SK-N-SH (cell line): Measurements from ENCODE around the gene UBE3B. TPM values are rescaled to one million over a fixed set of nuclear protein-coding genes. Genes with fewer than 3 reads are reported as not detected.

Experiments used
- CTCF ChIA-PET: fragments of 300-600, 350-600 bp; formaldehyde crosslinking; extraction: SDS; loops from one replicate; lab custom pipeline; 2021; lab: Yijun Ruan, JAX
- POLR2A ChIA-PET: fragments of 350-600 bp; sonication (Branson Sonifier 250); formaldehyde crosslinking; extraction: SDS; loops from one replicate; lab custom pipeline; 2020; ENCODE audit warnings: antibody characterized with exemption, inconsistent platforms; lab: Yijun Ruan, JAX
- DNase-seq: peaks from one replicate; pipeline ENCODE4 v3.0.0; 2012
- H2AFZ ChIP-seq: fragments of 200-600 bp; sonication (generic); 2 replicates; pipeline ENCODE4 v1.8.1; 2016; ENCODE audit warnings: antibody characterized with exemption, mild to moderate bottlenecking, low read depth
- H3F3A ChIP-seq: fragments of 200-600 bp; sonication (generic); replicated peaks from 2 replicates; pipeline ENCODE3; 2016; ENCODE audit warnings: antibody characterized with exemption, mild to moderate bottlenecking; ENCODE audit not compliant: insufficient read depth
- H3K27ac ChIP-seq, 2 experiments: fragments of 200-500 bp in 1 of 2; fragments of 200-600 bp in 1 of 2; sonication (Bioruptor generic) in 1 of 2; sonication (generic), shearing (Covaris generic) in 1 of 2; 2 replicates each; pipeline versions ENCODE4 v1.5.1 to v1.6.1; 2014 to 2016; ENCODE audit warnings: low read depth in 2 of 2, inconsistent platforms in 1 of 2, low read length in 1 of 2, mild to moderate bottlenecking in 1 of 2, mixed read lengths in 1 of 2
- H3K27me3 ChIP-seq: fragments of 200-600 bp; sonication (generic), shearing (Covaris generic); 2 replicates; pipeline ENCODE4 v1.6.1; 2016; ENCODE audit warnings: mixed run types; ENCODE audit not compliant: insufficient read depth
- H3K36me3 ChIP-seq, 2 experiments: fragments of 200-500 bp in 1 of 2; fragments of 200-600 bp in 1 of 2; sonication (Bioruptor generic) in 1 of 2; sonication (generic) in 1 of 2; replicated peaks in 1 of 2; 2 replicates each; pipeline versions ENCODE3 to v1.5.1; 2014 to 2016; ENCODE audit warnings: low read length in 1 of 2, mild to moderate bottlenecking in 1 of 2; ENCODE audit not compliant: insufficient read depth in 2 of 2, control insufficient read depth in 1 of 2
- H3K4me1 ChIP-seq, 2 experiments: fragments of 200-500 bp in 1 of 2; fragments of 200-600 bp in 1 of 2; sonication (Bioruptor generic) in 1 of 2; sonication (generic), shearing (Covaris generic) in 1 of 2; 2 replicates each; pipeline versions ENCODE4 v1.5.1 to v1.6.1; 2014 to 2016; ENCODE audit warnings: low read depth in 1 of 2, low read length in 1 of 2, mixed run types in 1 of 2; ENCODE audit not compliant: insufficient read depth in 2 of 2, control insufficient read depth in 1 of 2
- H3K4me2 ChIP-seq: fragments of 200-600 bp; sonication (generic), shearing (Covaris generic); 2 replicates; pipeline ENCODE4 v1.6.1; 2017; ENCODE audit warnings: mixed run types
- H3K4me3 ChIP-seq, 2 experiments: fragments of 200-500 bp in 1 of 2; fragments of 200-600 bp in 1 of 2; sonication (Bioruptor generic) in 1 of 2; sonication (generic), shearing (Covaris generic) in 1 of 2; 2 replicates each; pipeline versions ENCODE4 v1.5.1 to v1.8.1; 2014 to 2016; ENCODE audit warnings: low read depth in 2 of 2, inconsistent platforms in 1 of 2, low read length in 1 of 2, mild to moderate bottlenecking in 1 of 2, mixed read lengths in 1 of 2, moderate library complexity in 1 of 2
- H3K79me2 ChIP-seq: fragments of 200-600 bp; sonication (generic); 2 replicates; pipeline ENCODE4 v1.8.1; 2017; ENCODE audit warnings: mild to moderate bottlenecking; ENCODE audit not compliant: insufficient read depth
- H3K9ac ChIP-seq: fragments of 200-600 bp; sonication (generic); 2 replicates; pipeline ENCODE4 v1.6.1; 2017; ENCODE audit warnings: mixed run types
- H3K9me2 ChIP-seq: fragments of 200-600 bp; sonication (generic); 2 replicates; pipeline ENCODE4 v1.6.1; 2017; ENCODE audit warnings: mixed run types
- H3K9me3 ChIP-seq: fragments of 200-600 bp; sonication (generic); 2 replicates; pipeline ENCODE4 v1.6.1; 2017; ENCODE audit warnings: mixed run types, mild to moderate bottlenecking, moderate library complexity
- H4K20me1 ChIP-seq: fragments of 200-600 bp; sonication (generic); 2 replicates; pipeline ENCODE4 v1.6.1; 2017; ENCODE audit warnings: mild to moderate bottlenecking, mixed run types; ENCODE audit not compliant: insufficient read depth
- CHD2 ChIP-seq: fragments of 150-350 bp; IDR thresholded peaks from 2 replicates; pipeline ENCODE4 v1.6.1; 2018; ENCODE audit warnings: low read length; ENCODE audit not compliant: partially characterized antibody
- CTCF ChIP-seq: fragments of 200-600 bp; sonication (generic); IDR thresholded peaks from 2 replicates; pipeline ENCODE4 v1.6.1; 2017; ENCODE audit warnings: antibody characterized with exemption, mild to moderate bottlenecking, moderate library complexity
- ELF1 ChIP-seq: IDR thresholded peaks from 2 replicates; pipeline ENCODE4 v1.4.0; 2012
- EZH2phosphoT487 ChIP-seq: fragments of 200-600 bp; sonication (generic); IDR thresholded peaks from 2 replicates; pipeline ENCODE4 v1.6.1; 2017; ENCODE audit warnings: low read depth, mixed run types, mild to moderate bottlenecking, antibody characterized with exemption, moderate library complexity, borderline replicate concordance
- FOSL2 ChIP-seq: IDR thresholded peaks from 2 replicates; pipeline ENCODE4 v1.4.0; 2012; ENCODE audit warnings: low read depth, mild to moderate bottlenecking, moderate library complexity, borderline replicate concordance
- FOXM1 ChIP-seq: IDR thresholded peaks from 2 replicates; pipeline ENCODE4 v1.4.0; 2012; ENCODE audit warnings: low read depth, mild to moderate bottlenecking
- GABPA ChIP-seq: IDR thresholded peaks from 2 replicates; pipeline ENCODE4 v1.4.0; 2012; ENCODE audit warnings: low read depth, mild to moderate bottlenecking
- IRF3 ChIP-seq: fragments of 150-350 bp; IDR thresholded peaks from 2 replicates; pipeline ENCODE4 v1.6.1; 2016; ENCODE audit warnings: mild to moderate bottlenecking, low read depth, low read length
- NRF1 ChIP-seq: IDR thresholded peaks from 2 replicates; pipeline ENCODE4 v1.6.1; 2012; ENCODE audit warnings: low read depth, mild to moderate bottlenecking, low read length
- PBX3 ChIP-seq: IDR thresholded peaks from 2 replicates; pipeline ENCODE4; 2012
- POLR2AphosphoS5 ChIP-seq: IDR thresholded peaks from 2 replicates; pipeline ENCODE4 v1.6.1; 2012; ENCODE audit warnings: low read depth, low read length
- RAD21 ChIP-seq: IDR thresholded peaks from 2 replicates; pipeline ENCODE4 v1.6.1; 2012; ENCODE audit warnings: mild to moderate bottlenecking, low read length
- RCOR1 ChIP-seq: fragments of 150-350 bp; IDR thresholded peaks from 2 replicates; pipeline ENCODE4 v1.6.1; 2017; ENCODE audit warnings: antibody characterized with exemption, low read length
- RFX5 ChIP-seq: IDR thresholded peaks from 2 replicates; pipeline ENCODE4 v1.6.1; 2012; ENCODE audit warnings: mild to moderate bottlenecking, improper control_type of control experiment, low read length
- RXRA ChIP-seq: IDR thresholded peaks from 2 replicates; pipeline ENCODE4 v1.4.0; 2012; ENCODE audit warnings: low read depth, mild to moderate bottlenecking, borderline replicate concordance
- SIN3A ChIP-seq: IDR thresholded peaks from 2 replicates; pipeline ENCODE4 v1.6.1; 2012; ENCODE audit warnings: low read depth, mild to moderate bottlenecking, low read length, moderate library complexity, borderline replicate concordance
- USF1 ChIP-seq: IDR thresholded peaks from 2 replicates; pipeline ENCODE4 v1.4.0; 2012; ENCODE audit warnings: low read depth, borderline replicate concordance
- YY1 ChIP-seq: IDR thresholded peaks from 2 replicates; pipeline ENCODE4 v1.4.0; 2012; ENCODE audit warnings: low read depth, mild to moderate bottlenecking
- WGBS: methylation state at CpG from one replicate; pipeline ENCODE4 v1.1.6; 2017; ENCODE audit warnings: low lambda C conversion rate; 5-methylcytosine and 5-hydroxymethylcytosine counted together
- polyA plus RNA-seq, 3 experiments: library from polyadenylated mRNA; depleted of rRNA; stranded (reverse); fragments of >200 nt; gene quantifications; 2 replicates each; pipeline ENCODE4 v1.2.3, GENCODE V29; 2012

Gene UBE3B
- polyA plus RNA-seq, 1 of the 3 experiments (the other 2 are of a cell fraction): 28.6 TPM

- H3K36me3 ChIP-seq: peaks cover 21 to 48% of the 10 kb centered on the region in 2 experiments
- no peak overlapping the region for H2AFZ ChIP-seq
- POLR2A ChIA-PET: no interaction called here
- no peak for DNase-seq
- H3K9me2 ChIP-seq: no peaks in the 10 kb centered on the region
- peaks cover 85% of the 10 kb centered on the region for H3K79me2 ChIP-seq
- peaks cover 38% of the 10 kb centered on the region for H3F3A ChIP-seq
- H3K4me1 ChIP-seq: peaks cover 53 to 56% of the 10 kb centered on the region in 2 experiments
- peak overlapping the region; percentile 97 to 99 for H3K27ac ChIP-seq
- no peak overlapping the region for H3K4me3 ChIP-seq
- no peaks in the 10 kb centered on the region; the same call in 1 of the 2 replicates for H4K20me1 ChIP-seq
- no peaks in the 10 kb centered on the region for H3K27me3 ChIP-seq
- CTCF ChIA-PET: interaction anchor here (0.6 to 4.4 kb wide), 5 partner anchors 12 to 46 kb away, joined by 3 to 21 read pairs (median 5); no protein-coding TSS in a partner anchor
- 70% methylated on average over 7 of the region's 8 CpGs for WGBS
- H3K9me3 ChIP-seq: no peaks in the 10 kb centered on the region
- H3K4me2 ChIP-seq: peak overlapping the region; percentile 80
- H3K9ac ChIP-seq: peak overlapping the region; percentile 70; the same call in 1 of the 2 replicates
- TF ChIP-seq IRF3: no peak
- TF ChIP-seq GABPA: peak; percentile 49; the same call in 1 of the 2 replicates
These were observed 16.2 kb upstream of the UBE3B start for GRCh38 chr12:109461049-109461845.

GRCh38 chr12:109461846-109462756, 15.3 kb upstream of the UBE3B start:
- Histone ChIP-seq H3K9me3 (no peaks in the 10 kb centered on the region), H3K4me3 (peak overlapping the region; percentile 20 to 33; a peak in 3 of 4 replicates)
- POLR2A ChIA-PET: no interaction called here
- TF ChIP-seq POLR2AphosphoS5 (peak; percentile 63; the same call in 1 of the 2 replicates), RCOR1 (peak; percentile 25; the same call in 1 of the 2 replicates), YY1 (no peak), PBX3 (peak; percentile 81), FOXM1 (no peak), CTCF (no peak), RAD21 (no peak), FOSL2 (peak; percentile 3; the same call in 1 of the 2 replicates), ELF1 (no peak), NRF1 (no peak), EZH2phosphoT487 (no peak), GABPA (no peak), RXRA (peak; percentile 75; the same call in 1 of the 2 replicates), CHD2 (peak; percentile 86), USF1 (no peak), SIN3A (peak; percentile 82; the same call in 1 of the 2 replicates), RFX5 (no peak)

More at GRCh38 chr12:109461846-109462756, 15.3 kb upstream of the UBE3B start:
- DNase-seq: peak; percentile 78
- peak overlapping the region; percentile 97 to 99 for H3K27ac ChIP-seq
- H3K4me2 ChIP-seq: peak overlapping the region; percentile 80
- peak overlapping the region; percentile 70 for H3K9ac ChIP-seq
- H3K79me2 ChIP-seq: peaks cover 85% of the 10 kb centered on the region
- peaks cover 56 to 63% of the 10 kb centered on the region in 2 experiments for H3K4me1 ChIP-seq
- no peaks in the 10 kb centered on the region for H3K27me3 ChIP-seq
- H3K9me2 ChIP-seq: no peaks in the 10 kb centered on the region
- CTCF ChIA-PET: interaction anchor here (1.5 to 4.4 kb wide), 5 partner anchors 27 to 383 kb away, joined by 4 to 21 read pairs (median 6); no protein-coding TSS in a partner anchor
- WGBS: 72% methylated on average over 13 of the region's 13 CpGs
- H4K20me1 ChIP-seq: no peaks in the 10 kb centered on the region; the same call in 1 of the 2 replicates
- no peak overlapping the region for H2AFZ ChIP-seq
- peaks cover 13 to 47% of the 10 kb centered on the region in 2 experiments for H3K36me3 ChIP-seq
- H3F3A ChIP-seq: peaks cover 38% of the 10 kb centered on the region
